ENCODE data around the gene RASA3. TPM values are rescaled to one million over a fixed set of nuclear protein-coding genes. Genes with fewer than 3 reads are reported as not detected.
A peak's percentile ranks its signal among the peaks of the same experiment; 100 is the strongest.

The RASA3 gene
- total RNA-seq, 1 experiment from 2014 or later = 0.95 TPM

DNA sequence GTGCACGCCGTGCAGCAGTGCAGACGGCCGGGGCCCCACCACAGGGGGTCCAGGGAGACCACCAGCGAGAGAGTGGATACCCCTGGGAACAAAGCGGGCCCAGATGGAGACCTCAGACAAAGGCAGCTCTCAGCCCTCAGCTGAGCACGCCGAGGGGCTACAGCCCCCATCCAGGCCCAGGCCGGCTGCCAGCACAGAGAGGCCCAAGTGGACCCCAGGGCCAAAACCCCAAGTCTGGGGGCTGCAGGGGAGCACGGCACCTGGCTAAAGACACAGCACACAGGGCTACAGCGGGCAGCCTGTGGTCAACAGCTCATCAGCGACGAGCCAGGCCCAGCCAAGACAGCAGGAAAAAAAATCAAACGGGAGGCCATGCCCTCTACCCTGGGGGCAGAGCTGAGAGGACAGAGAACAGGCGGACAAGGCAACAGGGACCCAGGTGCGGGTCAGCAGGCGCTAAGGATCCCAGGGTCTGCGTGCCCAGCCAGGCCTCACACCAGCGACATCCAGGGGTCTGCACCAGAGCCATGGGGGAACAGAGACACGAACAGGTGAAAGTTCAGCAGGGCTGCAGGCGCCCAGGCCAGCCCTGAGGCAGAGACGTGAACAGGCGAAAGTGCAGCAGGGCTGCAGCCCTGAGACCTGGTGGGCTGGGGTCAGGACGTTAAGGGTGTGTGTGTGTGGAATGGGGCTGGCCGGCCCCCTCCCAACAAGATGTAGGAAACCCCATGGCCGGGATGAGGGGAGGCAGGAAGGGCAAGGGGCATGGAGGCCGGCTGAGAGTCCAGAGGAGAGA lies 34.3 kb downstream of the RASA3 start:
- POLR2A ChIA-PET = no interaction called here
- DNase-seq = peak in 1 of 2 experiments; percentile 23
- CTCF ChIA-PET = no interaction called here
- BruUV-seq (replicated peaks) = no TSS peak
- Mint-ChIP-seq H3K27me3 (ENCODE audit: insufficient read depth, unreplicated experiment) (peaks cover 14% of the 10 kb centered on the region), H3K4me3 (ENCODE audit: unreplicated experiment) (no peak overlapping the region), H3K9me3 (ENCODE audit: unreplicated experiment) (peaks cover 10% of the 10 kb centered on the region), H3K27ac (ENCODE audit: unreplicated experiment) (peak overlapping the region; percentile 49), H3K36me3 (ENCODE audit: insufficient read depth, unreplicated experiment) (peaks cover 7% of the 10 kb centered on the region), H3K4me1 (ENCODE audit: low read depth, unreplicated experiment) (peaks cover 6% of the 10 kb centered on the region)
- intact Hi-C loops (cut with micrococcal nuclease; ENCODE audit: unreplicated experiment) = no loop called here
- no peaks in the 10 kb centered on the region for H3K27me3 ChIP-seq (replicated peaks; ENCODE audit: control insufficient read depth, insufficient read depth, low read length)
- TF ChIP-seq CTCF (IDR thresholded peaks at IDR 0.05; ENCODE audit: insufficient read depth in 1 of 2, low read depth in 1 of 2, low read length in 1 of 2, severe bottlenecking in 1 of 2, unreplicated experiment in 1 of 2) = no peak
- no peaks in the 10 kb centered on the region for H3K4me1 ChIP-seq
- no peak overlapping the region for H3K4me3 ChIP-seq (ENCODE audit: low read depth, low read length)
- H3K9me3 ChIP-seq = peaks cover 7% of the 10 kb centered on the region; the same call in 1 of the 2 replicates
- H3K36me3 ChIP-seq (ENCODE audit: control insufficient read depth, insufficient read depth, low read length) = no peaks in the 10 kb centered on the region

DNA sequence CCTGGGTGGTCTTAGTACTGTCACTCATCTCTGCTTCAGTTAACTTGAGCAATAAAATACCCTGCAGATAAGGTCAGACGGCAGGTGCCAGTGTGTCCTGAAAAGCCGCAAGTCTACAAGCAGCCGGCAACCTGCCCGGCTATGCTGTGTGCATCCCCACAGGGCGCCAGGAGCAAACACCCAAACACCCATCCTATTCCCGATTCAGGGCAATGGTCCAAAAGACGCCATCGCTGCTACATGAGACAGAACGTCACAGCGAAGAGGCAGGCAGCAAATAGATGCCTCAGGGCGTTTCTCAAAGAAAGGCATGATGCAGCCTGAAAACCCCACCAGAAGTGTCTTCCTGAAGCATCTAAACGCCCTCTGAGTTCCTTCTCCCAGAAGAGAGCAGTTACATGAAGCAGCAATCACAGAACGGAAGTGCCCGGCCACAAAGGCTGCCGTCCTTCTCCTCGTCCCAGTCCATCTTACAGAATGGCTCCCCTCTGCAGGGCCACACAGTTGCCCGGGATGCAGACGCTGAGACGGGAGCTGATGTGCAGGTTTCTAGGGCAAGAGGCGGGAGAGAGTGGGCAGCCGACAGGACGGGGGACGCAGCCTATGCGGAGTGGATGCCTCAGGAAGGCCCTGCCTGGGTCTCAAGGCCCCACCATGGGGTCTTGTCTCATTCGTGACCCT lies 35.1 kb downstream of the RASA3 start:
- H3K27me3 ChIP-seq (replicated peaks; ENCODE audit: control insufficient read depth, insufficient read depth, low read length) = no peaks in the 10 kb centered on the region
- no peak overlapping the region for H3K4me3 Mint-ChIP-seq (ENCODE audit: unreplicated experiment)
- BruUV-seq (replicated peaks) = no TSS peak
- H3K4me3 ChIP-seq (ENCODE audit: low read depth, low read length) = no peak overlapping the region
- DNase-seq = peak in 1 of 2 experiments; percentile 14
- POLR2A ChIA-PET = no interaction called here
- H3K4me1 Mint-ChIP-seq (ENCODE audit: low read depth, unreplicated experiment) = peaks cover 6% of the 10 kb centered on the region
- peaks cover 8% of the 10 kb centered on the region for H3K9me3 ChIP-seq
- CTCF ChIA-PET = no interaction called here
- peak overlapping the region; percentile 49 for H3K27ac Mint-ChIP-seq (ENCODE audit: unreplicated experiment)
- H3K4me1 ChIP-seq = no peaks in the 10 kb centered on the region
- H3K27me3 Mint-ChIP-seq (ENCODE audit: insufficient read depth, unreplicated experiment) = peaks cover 14% of the 10 kb centered on the region
- TF ChIP-seq CTCF (IDR thresholded peaks at IDR 0.05; ENCODE audit: insufficient read depth in 1 of 2, low read depth in 1 of 2, low read length in 1 of 2, severe bottlenecking in 1 of 2, unreplicated experiment in 1 of 2) = no peak
- H3K36me3 Mint-ChIP-seq (ENCODE audit: insufficient read depth, unreplicated experiment) = peaks cover 7% of the 10 kb centered on the region
- no peaks in the 10 kb centered on the region for H3K36me3 ChIP-seq (ENCODE audit: control insufficient read depth, insufficient read depth, low read length)
- peaks cover 17% of the 10 kb centered on the region for H3K9me3 Mint-ChIP-seq (ENCODE audit: unreplicated experiment)
- intact Hi-C loops (cut with micrococcal nuclease; ENCODE audit: unreplicated experiment) = no loop called here

GRCh38 chr13:114096811-114097211 lies 35.6 kb downstream of the RASA3 start:
- no TSS peak for BruUV-seq (replicated peaks)
- Histone ChIP-seq H3K27me3 (replicated peaks; ENCODE audit: control insufficient read depth, insufficient read depth, low read length) (no peaks in the 10 kb centered on the region), H3K4me1 (no peaks in the 10 kb centered on the region), H3K9me3 (peaks cover 13% of the 10 kb centered on the region), H3K4me3 (ENCODE audit: low read depth, low read length) (no peak overlapping the region), H3K36me3 (ENCODE audit: control insufficient read depth, insufficient read depth, low read length) (no peaks in the 10 kb centered on the region)
- H3K27me3 Mint-ChIP-seq (ENCODE audit: insufficient read depth, unreplicated experiment) = peaks cover 16% of the 10 kb centered on the region
- CTCF ChIA-PET = no interaction called here
- peaks cover 6% of the 10 kb centered on the region for H3K4me1 Mint-ChIP-seq (ENCODE audit: low read depth, unreplicated experiment)
- H3K27ac Mint-ChIP-seq (ENCODE audit: unreplicated experiment) = no peak overlapping the region
- H3K4me3 Mint-ChIP-seq (ENCODE audit: unreplicated experiment) = no peak overlapping the region
- intact Hi-C loops (cut with micrococcal nuclease; ENCODE audit: unreplicated experiment) = no loop called here
- H3K36me3 Mint-ChIP-seq (ENCODE audit: insufficient read depth, unreplicated experiment) = peaks cover 7% of the 10 kb centered on the region
- no peak for TF ChIP-seq CTCF (IDR thresholded peaks at IDR 0.05; ENCODE audit: insufficient read depth in 1 of 2, low read depth in 1 of 2, low read length in 1 of 2, severe bottlenecking in 1 of 2, unreplicated experiment in 1 of 2)
- peaks cover 23% of the 10 kb centered on the region for H3K9me3 Mint-ChIP-seq (ENCODE audit: unreplicated experiment)
- peak in 1 of 2 experiments; percentile 26 for DNase-seq
- POLR2A ChIA-PET = no interaction called here
